Loucy (cell line): Measurements from ENCODE around the gene SINHCAF.

ENCODE experiments used
- CTCF ChIP-seq: fragments of 200-600 bp; sonication (generic); conservative IDR thresholded peaks from 2 replicates; pipeline ENCODE4 v1.5.1; 2014; ENCODE audit warnings: mild to moderate bottlenecking, antibody characterized with exemption, low read length
- EZH2phosphoT487 ChIP-seq: fragments of 200-600 bp; IDR thresholded peaks from 2 replicates; pipeline ENCODE4 v1.6.1; 2018; ENCODE audit warnings: antibody characterized with exemption, mild to moderate bottlenecking, moderate library complexity, borderline replicate concordance

- no peak; the same call in 1 of the 2 replicates for TF ChIP-seq CTCF
- TF ChIP-seq EZH2phosphoT487, result no peak
These were observed 36.3 kb upstream of the SINHCAF start for GRCh38 chr12:31362115-31362758.
